ENCODE data around the gene SLC25A41. TPM values are rescaled to one million over a fixed set of nuclear protein-coding genes. Genes with fewer than 3 reads are reported as not detected.

SLC25A41 gene
- total RNA-seq, 1 experiment from 2014 or later = 1.7 TPM

Other genes with a start within 250 kb of the SLC25A41 start
- gene MLLT1, start 153.8 kb downstream of the SLC25A41 start, total RNA-seq (2014; rRNA removed; shearing (Covaris generic)) = 14.4 and 16.1 TPM in 2 replicates
- not detected in 2 replicates for gene ACER1, start 100.2 kb downstream of the SLC25A41 start, total RNA-seq (2014; rRNA removed; shearing (Covaris generic))
- 111 and 113 TPM in 2 replicates for gene CLPP, start 72.2 kb downstream of the SLC25A41 start, total RNA-seq (2014; rRNA removed; shearing (Covaris generic))
- 63.5 and 66.2 TPM in 2 replicates for gene ALKBH7, start 61.0 kb downstream of the SLC25A41 start, total RNA-seq (2014; rRNA removed; shearing (Covaris generic))
- gene PSPN, start 57.8 kb downstream of the SLC25A41 start, total RNA-seq (2014; rRNA removed; shearing (Covaris generic)) = 1.8 and 2.3 TPM in 2 replicates
- 76.6 and 93.8 TPM in 2 replicates for gene GTF2F1, start 40.6 kb downstream of the SLC25A41 start, total RNA-seq (2014; rRNA removed; shearing (Covaris generic))
- gene KHSRP, start 9.0 kb downstream of the SLC25A41 start, total RNA-seq (2014; rRNA removed; shearing (Covaris generic)) = 100.0 and 131 TPM in 2 replicates
- 65.8 and 105 TPM in 2 replicates for gene SLC25A23, start 26.0 kb upstream of the SLC25A41 start, total RNA-seq (2014; rRNA removed; shearing (Covaris generic))
- gene CRB3, start 30.5 kb upstream of the SLC25A41 start, total RNA-seq (2014; rRNA removed; shearing (Covaris generic)) = not detected in 2 replicates
- 0.17 TPM in 1 of 2 replicates, not detected in the other for gene DENND1C, start 48.0 kb upstream of the SLC25A41 start, total RNA-seq (2014; rRNA removed; shearing (Covaris generic))
- gene TUBB4A, start 68.5 kb upstream of the SLC25A41 start, total RNA-seq (2014; rRNA removed; shearing (Covaris generic)) = 9.1 and 12.6 TPM in 2 replicates
- not detected in 2 replicates for gene TNFSF9, start 97.3 kb upstream of the SLC25A41 start, total RNA-seq (2014; rRNA removed; shearing (Covaris generic))
- 22.7 and 57.3 TPM in 2 replicates for gene CD70, start 157.4 kb upstream of the SLC25A41 start, total RNA-seq (2014; rRNA removed; shearing (Covaris generic))
- gene TNFSF14, start 236.4 kb upstream of the SLC25A41 start, total RNA-seq (2014; rRNA removed; shearing (Covaris generic)) = 0.10 TPM in 1 of 2 replicates, not detected in the other

Data from A172 (cell line).